H1 (cell line): ENCODE data around the gene GLMP. TPM values are rescaled to one million over a fixed set of nuclear protein-coding genes. Genes with fewer than 3 reads are reported as not detected.

ENCODE experiments used
- USF2 ChIP-seq: IDR thresholded peaks from 2 replicates; pipeline ENCODE4 v1.6.1; 2011; ENCODE audit warnings: low read length, improper control_type of control experiment
- polyA plus RNA-seq, 7 experiments: library from polyadenylated mRNA; depleted of rRNA in 3 of 7; stranded (reverse) in 5 of 7; unstranded in 2 of 7; fragments of >200 nt in 5 of 7; fragments of 200-250 nt in 2 of 7; gene quantifications; 1 replicate in 5 of 7; 2 replicates in 1 of 7; 4 replicates in 1 of 7; pipeline versions ENCODE4 v1.2.1 to v1.2.3, GENCODE V29; 2011 to 2013; ENCODE audit warnings: missing spikeins in 2 of 7, mixed read lengths in 2 of 7
- total RNA-seq: library from RNA; stranded (reverse); fragmentation: NEBNext Ultra II Directional; extraction: Animal tissue kit (Norgen Biotek cat#: 25700); gene quantifications from 2 replicates; pipeline ENCODE4 v1.2.1, GENCODE V29; 2021

GLMP gene
- total and polyA plus RNA-seq, 2 of the 8 experiments (the other 6 are each of a cell fraction or from before 2014, with no cell fraction given): 48.1 to 59.5 TPM

GRCh38 chr1:156279837-156280236, 15.6 kb downstream of the GLMP start (continued):
- TF ChIP-seq USF2: no peak
